HG02763 (cell line): ENCODE data around the gene TMEM40.
A peak's percentile ranks its signal among the peaks of the same experiment; 100 is the strongest.
"Not testable (repeated sequence)": the region's sequence is repeated elsewhere in the genome, so short reads cannot be mapped to it uniquely, and the experiment has no call there.

Source experiments
- ATAC-seq: cut with Tn5 transposase; IDR thresholded peaks from one replicate; pipeline ENCODE4 v1.9.1; 2021; ENCODE audit warnings: mild to moderate bottlenecking, moderate library complexity; ENCODE audit not compliant: unreplicated experiment

TMEM40 gene

GRCh38 chr3:12722226-12722625 is 36.8 kb downstream of the TMEM40 start:
- ATAC-seq: no peak

GRCh38 chr3:12719984-12720898 is 38.8 kb downstream of the TMEM40 start:
- no peak for ATAC-seq

DNA sequence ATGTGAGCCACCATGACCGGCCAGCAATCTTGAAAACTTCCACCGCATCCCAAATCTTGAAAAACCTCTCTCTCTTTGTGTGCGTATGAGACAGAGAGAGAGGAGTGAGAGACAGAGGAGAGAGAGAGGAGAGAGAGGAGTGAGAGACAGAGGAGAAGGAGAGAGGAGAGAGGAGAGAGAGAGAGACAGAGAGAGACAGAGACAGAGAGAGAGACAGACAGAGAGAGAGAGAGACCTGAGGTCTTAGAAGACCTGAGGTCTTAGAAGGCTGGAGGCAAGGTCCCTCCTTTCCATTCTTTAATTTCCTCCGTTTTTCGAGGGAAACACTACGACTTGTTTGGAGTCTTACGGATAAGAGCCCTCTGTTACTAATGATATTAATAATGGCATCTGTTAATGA is 39.5 kb downstream of the TMEM40 start:
- ATAC-seq: no peak

- no peak for ATAC-seq
These were observed 42.4 kb downstream of the TMEM40 start for GRCh38 chr3:12716605-12717151.

- ATAC-seq: no peak
These were observed 44.8 kb downstream of the TMEM40 start for GRCh38 chr3:12714278-12714677.

- no peak for ATAC-seq
These were observed 49.0 kb downstream of the TMEM40 start for GRCh38 chr3:12710062-12710461.

GRCh38 chr3:12709334-12709733 is 49.7 kb downstream of the TMEM40 start:
- no peak for ATAC-seq

DNA sequence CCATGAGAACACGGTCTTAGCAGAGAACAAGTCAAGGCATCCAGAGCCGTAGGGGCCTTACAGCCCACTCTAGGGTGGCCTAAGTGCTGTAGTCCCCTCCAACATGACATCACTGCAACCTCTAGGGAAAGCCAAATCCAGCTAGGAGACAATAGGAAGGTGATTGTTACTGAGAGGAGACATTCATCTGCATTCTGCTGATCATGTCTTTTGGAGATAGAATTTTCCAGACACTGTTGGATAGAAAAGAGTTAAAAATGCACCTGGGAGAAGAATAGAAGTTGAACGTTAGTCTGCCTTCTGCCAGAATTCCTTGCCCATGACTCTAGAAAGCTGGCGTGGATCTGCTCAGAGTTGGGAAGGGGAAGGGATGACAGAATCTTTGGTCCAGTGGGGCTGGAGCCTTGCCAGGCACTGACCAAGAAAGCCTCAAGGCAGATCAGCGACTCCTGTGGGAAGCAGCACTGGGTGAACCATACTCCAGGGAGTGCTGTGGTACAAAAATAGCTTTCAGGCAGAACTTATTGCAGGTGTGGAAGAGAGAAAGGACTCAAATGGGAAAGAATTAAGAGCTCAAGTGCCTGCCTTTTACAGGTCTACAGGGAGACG is 50.4 kb downstream of the TMEM40 start:
- no peak for ATAC-seq

- no peak for ATAC-seq
These were observed 51.6 kb downstream of the TMEM40 start for GRCh38 chr3:12707449-12707848.

DNA sequence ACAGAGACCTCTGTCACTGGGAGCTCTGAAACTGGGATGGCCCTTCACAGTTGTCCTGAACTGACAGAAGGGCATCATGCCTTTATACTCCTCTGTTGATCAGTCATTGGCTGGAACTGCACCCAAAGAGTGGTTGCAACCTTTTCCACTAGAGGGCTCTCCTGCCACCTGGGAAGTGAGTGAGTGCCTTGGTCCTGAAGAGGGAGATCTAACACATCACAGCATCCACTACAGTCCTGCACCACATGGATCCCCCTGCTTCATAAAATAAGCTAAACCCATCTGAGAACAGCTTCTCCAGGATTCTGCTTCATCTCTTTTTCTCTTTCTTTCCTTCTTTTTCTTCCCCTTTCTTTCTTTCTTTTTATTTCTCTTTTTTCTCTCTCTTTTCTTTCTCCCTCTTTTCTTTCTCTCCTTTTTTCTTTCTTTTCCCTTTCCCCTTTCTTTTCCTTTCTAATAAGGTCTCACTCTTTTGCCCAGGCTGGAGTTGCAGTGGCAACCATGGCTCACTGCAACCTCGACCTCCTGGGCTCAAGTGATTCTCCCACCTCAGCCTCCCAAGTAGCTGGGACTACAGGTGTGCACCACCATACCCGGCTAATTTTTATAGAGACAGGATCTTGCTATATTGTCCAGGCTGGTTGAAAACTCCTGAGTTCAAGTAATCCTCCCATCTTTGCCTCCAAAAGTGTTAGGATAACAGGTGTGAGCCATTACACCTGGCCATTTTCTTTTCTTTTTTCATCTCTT is 52.4 kb downstream of the TMEM40 start:
- peak; percentile 82 for ATAC-seq

DNA sequence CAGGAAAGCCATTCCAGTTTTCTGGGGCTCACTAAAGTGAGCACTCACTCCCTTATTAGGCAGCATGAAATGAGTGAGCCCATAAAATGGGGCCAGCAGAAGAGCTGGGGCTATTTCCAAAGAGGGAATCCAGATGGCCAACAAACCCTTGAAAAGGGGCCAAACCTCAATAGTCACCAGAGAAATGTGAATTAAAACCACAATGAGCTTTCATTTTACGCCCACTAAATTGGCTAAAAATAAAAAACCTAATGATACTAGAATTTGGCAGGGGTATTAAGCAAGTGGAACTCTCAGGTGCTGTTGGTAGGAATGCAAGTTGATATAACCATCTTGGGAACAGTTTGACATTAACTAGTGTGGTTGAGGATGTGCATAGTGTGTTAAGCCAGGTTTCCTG is 53.1 kb downstream of the TMEM40 start:
- no peak for ATAC-seq

DNA sequence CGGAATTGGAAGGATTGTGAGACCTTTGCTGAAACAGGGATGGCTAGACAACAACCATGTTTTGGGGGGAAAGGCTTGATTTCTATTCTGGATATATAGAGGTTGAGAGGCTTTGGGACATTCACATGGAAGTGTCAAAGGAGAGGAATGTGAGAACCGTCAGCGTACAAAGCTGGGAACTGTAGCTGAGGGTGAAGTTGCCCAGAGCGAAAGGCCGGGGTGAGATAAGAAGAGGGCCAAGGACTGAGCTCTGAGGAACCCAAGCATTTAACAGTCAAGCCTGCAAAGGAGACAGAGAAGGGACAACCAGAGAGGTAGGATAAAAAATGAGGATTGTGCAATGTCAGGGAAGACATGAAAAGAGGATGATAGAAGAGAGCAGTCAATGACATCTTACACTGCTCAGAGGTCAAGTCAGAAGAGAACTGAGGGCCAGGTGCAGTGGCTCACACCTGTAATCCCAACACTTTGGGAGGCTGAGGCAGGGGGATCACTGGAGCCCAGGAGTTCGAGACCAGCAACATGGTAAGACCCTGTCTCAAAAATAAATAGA is 53.6 kb downstream of the TMEM40 start:
- ATAC-seq: no peak

GRCh38 chr3:12702501-12702900 is 56.6 kb downstream of the TMEM40 start:
- no peak for ATAC-seq

DNA sequence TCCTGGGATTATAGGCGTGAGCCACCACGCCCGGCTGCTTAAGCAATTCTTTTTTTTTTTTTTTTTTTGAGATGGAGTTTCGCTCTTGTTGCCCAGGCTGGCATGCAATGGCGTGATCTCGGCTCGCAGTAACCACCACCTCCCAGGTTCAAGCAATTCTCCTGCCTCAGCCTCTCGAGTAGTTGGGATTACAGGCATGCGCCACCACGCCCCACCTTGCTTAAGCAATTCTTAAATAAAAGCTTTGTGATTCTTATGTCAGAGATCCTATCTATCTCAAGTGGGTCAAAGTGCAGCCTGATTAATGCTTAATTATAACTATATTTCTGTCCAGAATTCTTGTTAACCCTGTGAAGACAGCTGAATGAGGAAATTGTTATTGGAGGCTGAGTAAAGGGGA is 57.5 kb downstream of the TMEM40 start:
- not testable (repeated sequence) for ATAC-seq

- no peak for ATAC-seq
These were observed 58.3 kb downstream of the TMEM40 start for GRCh38 chr3:12700800-12701199.

DNA sequence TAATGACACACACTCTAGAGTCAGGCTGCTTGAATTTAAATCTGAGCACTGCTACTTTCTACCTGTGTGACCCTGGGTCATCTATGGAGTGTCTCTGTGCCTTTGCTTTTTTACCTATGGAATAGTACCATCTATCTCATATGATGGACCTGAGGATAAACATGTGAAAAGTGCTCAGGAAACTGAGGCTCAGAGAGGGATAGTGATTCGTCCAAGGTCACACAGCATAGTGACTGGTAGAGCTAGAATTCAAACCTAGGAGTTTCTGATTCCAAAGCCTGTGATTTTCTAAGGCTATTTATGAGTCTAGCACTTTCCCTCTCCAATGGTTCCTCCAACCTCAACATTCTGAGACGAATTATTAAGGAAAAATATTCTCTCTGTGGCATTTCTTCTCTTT is 63.1 kb downstream of the TMEM40 start:
- no peak for ATAC-seq

DNA sequence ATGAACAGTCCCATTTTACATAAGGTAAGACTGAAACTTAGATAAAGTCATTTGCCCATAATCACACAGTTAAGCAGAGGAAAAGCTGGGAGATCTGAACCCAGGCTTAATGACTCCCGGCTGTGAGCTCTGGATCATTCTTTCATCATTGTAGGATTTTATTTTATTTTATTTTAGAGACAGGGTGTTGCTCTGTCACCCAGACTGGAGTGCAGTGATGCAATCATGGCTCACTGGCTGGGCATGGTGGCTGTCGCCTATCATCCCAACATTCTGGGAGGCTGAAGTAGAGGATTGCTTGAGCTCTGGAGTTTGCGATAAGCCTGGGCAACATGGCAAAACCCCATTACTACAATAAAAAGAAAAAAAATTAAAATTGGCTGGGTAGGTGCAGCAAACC is 63.9 kb downstream of the TMEM40 start:
- ATAC-seq: no peak

DNA sequence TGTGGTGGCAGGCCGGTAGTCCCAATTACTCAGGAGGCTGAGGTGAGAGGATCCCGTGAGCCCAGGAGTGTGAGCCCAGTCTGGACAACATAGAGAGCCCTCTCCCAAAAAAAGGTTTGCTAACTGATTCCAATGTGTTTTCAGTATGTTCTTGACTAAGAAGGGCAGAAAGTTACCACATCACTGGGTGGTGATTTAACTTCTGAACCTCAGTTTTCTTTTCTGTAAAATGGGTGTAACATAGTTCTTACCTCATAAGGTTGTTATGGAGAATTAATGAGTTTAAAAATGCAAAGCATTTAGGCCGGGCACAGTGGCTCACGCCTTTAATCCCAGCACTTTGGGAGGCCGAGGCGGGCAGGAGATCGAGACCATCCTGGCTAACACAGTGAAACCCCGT is 66.6 kb downstream of the TMEM40 start:
- no peak for ATAC-seq

- no peak for ATAC-seq
These were observed 68.9 kb downstream of the TMEM40 start for GRCh38 chr3:12689997-12690711.

DNA sequence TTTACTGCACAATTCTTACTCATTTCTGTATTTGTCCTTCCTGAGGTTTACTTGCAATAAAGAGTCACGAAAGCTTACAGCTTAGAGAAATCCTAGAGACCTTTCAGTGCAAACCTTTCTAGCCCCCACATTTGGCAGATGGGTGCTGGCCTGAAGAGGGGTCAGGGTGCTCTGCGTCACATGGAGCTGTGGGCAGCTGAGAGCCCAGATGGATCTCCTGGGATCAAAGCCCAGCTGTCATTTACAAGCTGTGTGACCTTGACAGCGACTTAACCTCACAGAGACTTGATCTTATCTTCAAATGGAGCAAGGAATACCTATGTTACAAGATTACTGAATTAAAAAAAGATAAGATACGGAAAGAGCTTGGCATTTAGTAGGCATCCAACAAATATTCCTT is 71.1 kb downstream of the TMEM40 start:
- ATAC-seq: no peak
